HG02973 (cell line): ENCODE measurements around the gene SYT7.

Source experiments
- ATAC-seq: cut with Tn5 transposase; IDR thresholded peaks from one replicate; pipeline ENCODE4 v1.9.1; 2021; ENCODE audit warnings: moderate library complexity; ENCODE audit not compliant: unreplicated experiment

SYT7 gene

GRCh38 chr11:61609000-61609979 lies 28.4 kb upstream of the SYT7 start:
- no peak for ATAC-seq

- no peak for ATAC-seq
These were observed 27.2 kb upstream of the SYT7 start for GRCh38 chr11:61607920-61608599.

- no peak for ATAC-seq
These were observed 26.6 kb upstream of the SYT7 start for GRCh38 chr11:61607426-61607825.

- ATAC-seq: no peak
These were observed 22.8 kb upstream of the SYT7 start for GRCh38 chr11:61603667-61604066.

GRCh38 chr11:61602775-61603569 lies 22.1 kb upstream of the SYT7 start:
- no peak for ATAC-seq

GRCh38 chr11:61601512-61601911 lies 20.6 kb upstream of the SYT7 start:
- no peak for ATAC-seq

GRCh38 chr11:61599968-61600710 lies 19.3 kb upstream of the SYT7 start:
- no peak for ATAC-seq

- no peak for ATAC-seq
These were observed 18.3 kb upstream of the SYT7 start for GRCh38 chr11:61598886-61599868.

GRCh38 chr11:61598374-61598773 lies 17.5 kb upstream of the SYT7 start:
- ATAC-seq: no peak

GRCh38 chr11:61596990-61597389 lies 16.1 kb upstream of the SYT7 start:
- no peak for ATAC-seq

- ATAC-seq: no peak
These were observed 15.7 kb upstream of the SYT7 start for GRCh38 chr11:61596542-61596941.

GRCh38 chr11:61594907-61595257 lies 14.0 kb upstream of the SYT7 start:
- ATAC-seq: no peak

- ATAC-seq: no peak
These were observed 12.3 kb upstream of the SYT7 start for GRCh38 chr11:61593151-61593550.

GRCh38 chr11:61592176-61592575 lies 11.3 kb upstream of the SYT7 start:
- no peak for ATAC-seq

- ATAC-seq: no peak
These were observed 9.1 kb upstream of the SYT7 start for GRCh38 chr11:61589961-61590360.

- no peak for ATAC-seq
These were observed 7.9 kb upstream of the SYT7 start for GRCh38 chr11:61588728-61589191.

GRCh38 chr11:61587951-61588727 lies 7.3 kb upstream of the SYT7 start:
- ATAC-seq: no peak

- no peak for ATAC-seq
These were observed 6.7 kb upstream of the SYT7 start for GRCh38 chr11:61587541-61587941.
